Breast epithelium (tissue), 3 donors: ENCODE data around the gene C16orf87.

Source experiments
- CTCF ChIP-seq, 3 donors: fragments of 450-650 bp; IDR thresholded peaks; one replicate each; pipeline ENCODE4 v1.5.1; 2016 to 2017; ENCODE audit warnings: antibody characterized with exemption in 3 of 3, mild to moderate bottlenecking in 3 of 3, moderate library complexity in 3 of 3
- POLR2A ChIP-seq: fragments of 450-650 bp; IDR thresholded peaks from one replicate; pipeline ENCODE4 v1.6.1; 2016; ENCODE audit warnings: antibody characterized with exemption, mild to moderate bottlenecking, moderate library complexity
- POLR2AphosphoS5 ChIP-seq, 3 donors: sonication (generic); formaldehyde crosslinking; IDR thresholded peaks; one replicate each; pipeline ENCODE4 v1.6.1; 2017; ENCODE audit warnings: antibody characterized with exemption in 3 of 3

GRCh38 chr16:46842192-46842895 is 11.4 kb upstream of the C16orf87 start:
- TF ChIP-seq CTCF (IDR thresholded peaks at IDR 0.05) (no peak), POLR2AphosphoS5 (IDR thresholded peaks at IDR 0.05) (no peak), POLR2A (no peak)
